ENCODE results near the gene TNRC18.

- TF ChIP-seq FOXP1 (CRISPR knock-in tag; IDR thresholded peaks at IDR 0.05) = no peak
- no peak for TF ChIP-seq NELFE (IDR thresholded peaks at IDR 0.05; ENCODE audit: insufficient read depth, insufficient read length)
- TF ChIP-seq JUN (IDR thresholded peaks at IDR 0.05; ENCODE audit: borderline replicate concordance, low read depth, low read length) = no peak
- TF ChIP-seq JUN (CRISPR knock-in tag; IDR thresholded peaks at IDR 0.05; ENCODE audit: borderline replicate concordance) = no peak
- TF ChIP-seq CTCF (IDR thresholded peaks at IDR 0.05 in 2 of 3, conservative IDR thresholded peaks at IDR 0.05 in 1 of 3; ENCODE audit: insufficient read depth in 2 of 3, low read depth in 1 of 3, low read length in 3 of 3) = no peak
- TF ChIP-seq ATF3 (IDR thresholded peaks at IDR 0.05) = no peak
- TF ChIP-seq ATF3 (CRISPR knock-in tag; conservative IDR thresholded peaks at IDR 0.05) = no peak
These were observed 128.3 kb downstream of the TNRC18 start for GRCh38 chr7:5295039-5296014.
